A549 (cell line): ENCODE measurements around the gene RPS6KA2.

Experiments used
- POLR2A ChIP-seq: IDR thresholded peaks from 2 replicates; pipeline ENCODE4 v1.6.1; 2012; ENCODE audit warnings: mild to moderate bottlenecking, low read length
- RCOR1 ChIP-seq: fragments of 150-350 bp; IDR thresholded peaks from 2 replicates; pipeline ENCODE4 v1.6.1; 2014; ENCODE audit warnings: antibody characterized with exemption, low read length, low read depth
- RFX5 ChIP-seq: fragments of 450-650 bp; IDR thresholded peaks from 2 replicates; pipeline ENCODE4 v1.7.1; 2014; ENCODE audit warnings: antibody characterized with exemption, mild to moderate bottlenecking, moderate library complexity
- ZSCAN20 ChIP-seq: fragments of 250-450 bp; sonication (Bioruptor Pico); IDR thresholded peaks from 2 replicates; pipeline ENCODE4 v1.8.0; 2022; ENCODE audit warnings: mild to moderate bottlenecking, moderate library complexity
- TF ChIP-seq, protein P1 (sequence below): fragments of >200 bp; sonication (Bioruptor Twin); formaldehyde crosslinking; IDR thresholded peaks from 3 replicates; pipeline ENCODE4 v1.5.1; 2016

GRCh38 chr6:166555086-166555485 lies 72.0 kb downstream of the RPS6KA2 start:
- TF ChIP-seq RFX5 (no peak), POLR2A (no peak), RCOR1 (no peak), ZSCAN20 (CRISPR knock-in tag) (no peak)
- TF ChIP-seq, protein P1, sequence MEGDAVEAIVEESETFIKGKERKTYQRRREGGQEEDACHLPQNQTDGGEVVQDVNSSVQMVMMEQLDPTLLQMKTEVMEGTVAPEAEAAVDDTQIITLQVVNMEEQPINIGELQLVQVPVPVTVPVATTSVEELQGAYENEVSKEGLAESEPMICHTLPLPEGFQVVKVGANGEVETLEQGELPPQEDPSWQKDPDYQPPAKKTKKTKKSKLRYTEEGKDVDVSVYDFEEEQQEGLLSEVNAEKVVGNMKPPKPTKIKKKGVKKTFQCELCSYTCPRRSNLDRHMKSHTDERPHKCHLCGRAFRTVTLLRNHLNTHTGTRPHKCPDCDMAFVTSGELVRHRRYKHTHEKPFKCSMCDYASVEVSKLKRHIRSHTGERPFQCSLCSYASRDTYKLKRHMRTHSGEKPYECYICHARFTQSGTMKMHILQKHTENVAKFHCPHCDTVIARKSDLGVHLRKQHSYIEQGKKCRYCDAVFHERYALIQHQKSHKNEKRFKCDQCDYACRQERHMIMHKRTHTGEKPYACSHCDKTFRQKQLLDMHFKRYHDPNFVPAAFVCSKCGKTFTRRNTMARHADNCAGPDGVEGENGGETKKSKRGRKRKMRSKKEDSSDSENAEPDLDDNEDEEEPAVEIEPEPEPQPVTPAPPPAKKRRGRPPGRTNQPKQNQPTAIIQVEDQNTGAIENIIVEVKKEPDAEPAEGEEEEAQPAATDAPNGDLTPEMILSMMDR = no peak
